Bone marrow (tissue), 2 donors: ENCODE data around the gene HLA-DOA.

ENCODE experiments used
- DNase-seq, 2 donors: peaks; one replicate each; lab custom pipeline; 2025; lab: John Stamatoyannopoulos, UW

HLA-DOA gene

DNA sequence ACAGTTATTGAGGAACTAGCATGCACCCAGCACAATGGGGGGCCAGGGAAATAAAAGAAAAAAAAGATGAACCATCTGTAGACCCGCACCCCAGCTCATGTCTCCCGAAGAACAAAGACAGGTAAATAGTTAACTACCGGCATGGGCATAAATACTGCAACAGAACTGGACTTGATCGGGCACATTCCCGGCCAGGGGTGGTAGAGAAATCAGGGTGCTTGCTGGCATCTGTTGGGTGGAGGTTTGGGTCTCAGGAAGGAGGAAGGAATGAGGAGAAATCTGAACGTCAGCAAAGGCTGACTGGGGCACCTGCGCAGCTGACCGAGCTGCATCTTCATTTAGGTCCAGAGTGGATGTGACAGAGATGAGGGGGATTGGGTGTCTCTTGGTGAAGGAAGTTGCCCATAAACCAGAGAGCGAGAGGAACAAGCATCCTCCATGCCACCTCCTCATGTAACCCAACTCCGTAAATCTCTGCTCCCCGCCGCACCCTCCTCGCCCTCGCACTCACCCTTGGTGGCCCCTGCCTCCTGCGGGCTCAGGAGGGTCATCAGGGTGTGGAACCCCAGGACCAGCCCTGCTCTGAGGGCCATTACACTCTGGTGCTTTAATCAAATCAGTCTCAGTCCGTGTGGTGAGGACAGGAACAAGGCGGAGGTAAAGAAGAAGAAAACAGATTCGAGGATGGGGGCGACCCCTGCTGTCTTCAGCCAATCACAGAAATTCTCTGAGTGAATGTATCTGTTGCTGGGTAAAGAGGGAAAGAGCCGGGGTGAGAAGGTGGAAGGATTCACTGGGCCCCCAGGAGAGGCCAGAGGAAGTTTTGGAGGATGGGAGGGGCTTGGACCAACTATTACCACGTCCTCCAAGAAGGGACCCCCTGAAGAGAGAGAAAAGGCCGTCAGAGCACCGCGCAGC, at the start of gene HLA-DOA:
Gene HLA-DOA (minus strand): TSS at position 648 of the 918 bp plus-strand sequence.
- DNase-seq = peak in 1 of 2 donors; percentile 56

DNA sequence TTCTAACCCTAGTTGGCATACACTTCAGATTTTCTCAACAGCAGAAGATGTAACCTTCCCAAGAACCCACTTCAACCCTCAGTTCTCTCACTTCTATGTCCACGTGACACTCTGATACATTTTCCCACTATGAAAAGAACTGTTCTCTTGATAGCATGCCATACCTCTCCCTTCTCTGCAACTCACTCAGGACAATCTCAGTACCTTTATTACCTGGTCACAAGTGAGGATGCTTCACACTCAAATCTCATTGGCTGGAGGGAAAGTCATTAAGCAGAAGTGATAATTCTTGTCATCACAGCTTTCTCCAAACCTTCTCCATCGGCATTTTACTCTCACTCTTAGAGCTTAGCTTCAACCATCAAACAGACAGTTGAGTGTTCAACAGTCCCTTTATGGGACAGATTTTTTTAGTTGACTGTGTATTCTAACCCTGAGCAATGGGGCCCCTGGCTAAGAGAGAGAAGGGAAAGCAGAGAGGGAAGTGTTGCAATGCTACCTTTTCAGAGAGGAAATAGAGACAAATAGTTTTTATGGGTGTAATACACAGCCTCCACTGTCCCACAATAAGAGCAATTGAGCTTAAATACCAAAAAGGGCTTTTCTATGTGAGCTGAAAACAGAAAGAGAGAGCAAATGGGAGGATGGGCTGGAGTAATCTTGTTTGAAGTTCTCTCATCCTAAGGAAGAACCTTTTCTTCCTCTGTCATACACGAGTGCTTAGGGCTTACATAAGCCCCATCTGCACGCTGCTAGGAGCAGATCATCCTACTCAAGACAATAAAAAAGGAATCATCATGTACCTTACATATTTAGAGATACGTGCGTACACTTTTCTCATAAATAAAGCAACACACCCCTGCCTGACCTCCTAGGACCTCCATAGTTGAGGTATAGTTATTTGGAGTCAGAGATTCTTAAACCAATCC, 48.1 kb upstream of the HLA-DOA start:
- no peak for DNase-seq

DNA sequence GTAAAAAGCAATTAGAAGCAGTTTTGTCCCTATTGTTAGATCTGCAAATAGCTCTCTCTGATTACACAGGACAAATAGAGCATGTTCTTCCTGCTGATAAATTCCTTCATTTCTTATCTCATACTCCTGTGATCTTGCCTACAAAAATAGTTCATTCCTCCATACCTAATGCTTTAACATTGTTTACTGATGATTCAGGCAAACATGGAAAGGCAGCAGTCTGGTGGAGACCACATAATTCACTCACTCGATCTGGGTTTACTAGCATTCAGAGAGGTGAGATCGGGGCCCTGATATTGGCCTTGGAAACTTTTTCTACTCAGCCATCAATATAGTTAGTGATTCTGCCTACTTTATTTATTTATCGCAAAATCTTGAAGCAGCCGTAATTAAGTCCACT, 43.8 kb upstream of the HLA-DOA start:
- no peak for DNase-seq

DNA sequence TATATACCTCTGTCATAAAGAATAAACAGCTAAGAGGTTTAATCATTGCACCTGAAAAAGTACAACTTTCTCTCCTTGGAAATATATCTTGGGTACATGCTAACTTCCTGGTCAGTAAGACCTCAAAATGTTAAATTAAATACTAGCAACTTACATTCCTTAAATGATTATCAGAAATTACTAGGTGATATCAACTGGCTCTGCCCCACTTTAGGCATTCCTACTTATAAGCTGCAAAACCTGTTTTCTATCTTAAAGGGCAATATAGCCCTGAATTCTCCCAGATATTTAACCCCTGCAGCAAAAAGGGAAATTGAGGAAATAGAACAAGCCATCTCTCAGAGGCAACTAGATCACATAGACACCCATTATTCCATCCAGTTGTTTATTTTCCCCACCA, 43.2 kb upstream of the HLA-DOA start:
- DNase-seq = no peak

DNA sequence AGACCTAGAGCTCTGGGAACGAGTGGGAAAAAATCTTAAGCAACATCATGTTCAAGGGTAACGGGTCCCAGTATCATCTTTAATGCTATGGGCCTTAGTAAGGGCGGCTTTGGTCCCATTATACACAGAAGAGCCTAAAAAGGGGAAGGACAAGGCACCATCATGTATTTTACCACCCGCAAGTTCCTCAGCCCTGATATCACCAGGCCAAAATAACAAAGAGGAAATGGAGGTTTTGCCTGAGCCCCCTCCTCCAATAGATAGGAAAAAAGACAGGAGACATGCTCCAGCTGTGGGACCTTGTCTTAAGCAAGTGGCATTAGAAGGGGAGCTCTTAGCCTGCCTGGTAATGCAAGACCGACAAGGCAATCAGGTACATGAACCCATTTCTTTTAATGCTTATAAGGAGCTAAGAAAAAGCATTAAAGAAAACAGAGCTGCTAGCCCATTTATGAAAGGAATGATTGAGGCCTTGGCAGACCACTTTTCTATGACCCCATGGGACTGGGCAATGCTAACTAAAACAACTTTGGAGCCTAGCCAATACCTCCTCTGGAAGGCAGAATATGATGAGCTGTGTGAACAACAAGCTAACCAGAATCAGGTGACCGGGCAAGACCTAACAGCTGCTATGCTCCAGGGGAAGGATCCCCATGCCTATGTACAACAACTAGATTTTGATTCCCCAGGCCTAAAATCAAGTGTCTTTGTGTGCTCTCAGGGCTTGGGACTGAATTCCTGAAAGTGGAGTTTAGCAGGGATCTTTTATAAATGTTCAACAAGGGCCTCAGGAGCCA, 40.8 kb upstream of the HLA-DOA start:
- peak in 1 of 2 donors; percentile 18 for DNase-seq

DNA sequence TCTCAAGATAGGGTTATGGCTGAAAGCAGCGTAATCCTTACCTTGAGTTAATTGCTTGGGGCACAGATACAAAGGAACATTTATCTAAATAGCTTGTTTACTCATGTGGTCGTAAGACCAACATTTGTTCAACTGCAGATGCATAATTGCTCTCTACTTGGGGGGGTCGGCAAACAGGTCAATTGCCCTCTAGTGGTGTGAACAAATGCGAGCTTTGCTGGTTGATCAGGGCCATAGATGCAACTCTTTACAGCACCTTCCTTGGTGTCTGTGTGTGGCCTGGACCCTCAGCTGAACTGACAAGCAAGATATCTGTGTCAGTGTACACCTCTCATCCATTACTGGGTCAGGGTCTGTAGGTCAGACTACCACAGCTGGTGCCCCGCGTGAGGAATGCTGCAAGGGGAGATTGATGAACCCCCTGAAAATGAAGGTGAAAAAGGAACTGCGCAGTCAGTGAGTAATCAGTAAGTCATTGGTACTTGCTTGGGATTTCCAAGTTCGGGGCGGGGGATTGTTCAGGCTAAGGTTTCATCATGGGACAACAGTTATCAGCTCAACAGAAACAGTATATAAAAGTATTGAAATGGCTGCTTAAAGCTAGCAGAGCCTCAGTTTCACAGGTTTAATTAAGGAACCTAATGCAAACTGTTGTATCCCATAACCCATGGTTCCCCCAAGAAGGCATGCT, 40.1 kb upstream of the HLA-DOA start:
- DNase-seq = no peak

DNA sequence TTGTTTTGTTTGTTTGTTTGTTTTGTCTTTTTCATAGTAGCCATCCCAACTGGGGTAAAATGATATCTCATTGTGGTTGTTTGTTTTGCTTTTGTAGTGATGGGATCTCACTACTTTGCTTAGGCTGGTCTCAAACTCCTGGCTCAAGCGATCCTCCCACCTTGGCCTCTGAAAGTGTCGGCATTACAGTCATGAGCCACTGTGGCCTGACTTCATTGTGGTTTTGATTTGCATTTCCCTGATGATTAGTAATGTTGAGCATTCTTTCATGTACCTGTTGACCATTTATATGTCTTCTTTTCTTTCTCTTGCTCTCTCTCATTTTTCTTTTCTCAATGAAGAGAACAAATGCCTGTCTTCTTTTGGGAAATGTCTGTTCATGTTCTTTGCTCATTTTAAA, 30.8 kb upstream of the HLA-DOA start:
- DNase-seq = no peak

DNA sequence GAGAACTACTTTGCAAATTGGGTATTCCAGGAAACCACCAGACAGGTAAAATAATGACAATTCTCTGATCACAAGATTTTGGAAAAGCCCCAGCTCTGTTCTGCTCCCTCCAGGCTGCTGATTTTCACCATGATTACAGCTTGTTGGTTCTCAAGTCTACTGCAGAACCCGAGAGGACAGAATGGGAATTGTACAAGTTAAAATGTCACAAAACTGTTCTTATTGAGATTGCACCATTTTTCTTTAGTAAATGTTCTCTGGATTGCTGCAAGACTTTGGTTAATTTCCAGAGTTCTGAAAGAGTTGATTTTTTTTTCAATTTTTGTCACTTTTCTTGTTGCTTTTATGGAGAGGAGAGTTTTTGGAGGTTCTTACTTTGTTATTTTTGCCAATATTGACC, 27.1 kb upstream of the HLA-DOA start:
- DNase-seq = no peak

DNA sequence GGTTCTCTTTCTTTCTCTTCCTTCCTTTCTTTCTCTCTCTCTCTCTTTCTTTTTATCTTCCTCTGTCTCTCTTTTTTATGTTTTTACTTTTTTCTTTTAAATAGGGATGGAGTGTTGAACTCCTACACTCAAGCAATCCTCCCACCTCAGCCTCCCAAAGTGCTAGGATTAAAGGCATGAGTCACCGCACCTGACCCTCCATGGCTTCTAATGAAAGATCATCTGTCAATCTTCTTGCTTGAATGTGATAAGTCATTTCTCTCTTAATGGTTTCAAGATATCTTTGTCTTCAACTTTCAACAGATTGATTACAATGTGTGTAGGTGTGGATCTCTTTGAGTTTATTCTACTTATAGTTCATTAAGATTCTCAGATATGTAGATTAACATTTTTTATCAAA, 25.2 kb upstream of the HLA-DOA start:
- DNase-seq = no peak

DNA sequence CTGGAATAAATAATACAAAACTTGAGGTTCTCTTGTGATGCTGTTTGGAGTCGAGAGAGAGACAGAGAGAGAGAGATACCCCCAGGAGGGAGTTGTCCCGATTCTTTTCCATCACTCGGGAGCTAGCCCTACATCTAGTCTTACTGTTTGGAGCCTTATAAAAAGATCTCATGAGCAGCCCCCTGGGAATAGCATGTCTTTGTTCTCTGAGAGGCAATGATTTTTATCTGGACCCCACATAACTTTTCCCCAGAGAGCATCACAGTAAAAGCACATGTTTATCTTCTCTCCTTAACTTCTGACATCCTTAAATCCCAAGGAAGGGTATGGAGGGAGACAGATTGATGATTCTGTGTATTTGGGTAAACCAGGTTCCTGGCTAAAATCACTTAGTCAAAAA, 20.9 kb upstream of the HLA-DOA start:
- DNase-seq = no peak

DNA sequence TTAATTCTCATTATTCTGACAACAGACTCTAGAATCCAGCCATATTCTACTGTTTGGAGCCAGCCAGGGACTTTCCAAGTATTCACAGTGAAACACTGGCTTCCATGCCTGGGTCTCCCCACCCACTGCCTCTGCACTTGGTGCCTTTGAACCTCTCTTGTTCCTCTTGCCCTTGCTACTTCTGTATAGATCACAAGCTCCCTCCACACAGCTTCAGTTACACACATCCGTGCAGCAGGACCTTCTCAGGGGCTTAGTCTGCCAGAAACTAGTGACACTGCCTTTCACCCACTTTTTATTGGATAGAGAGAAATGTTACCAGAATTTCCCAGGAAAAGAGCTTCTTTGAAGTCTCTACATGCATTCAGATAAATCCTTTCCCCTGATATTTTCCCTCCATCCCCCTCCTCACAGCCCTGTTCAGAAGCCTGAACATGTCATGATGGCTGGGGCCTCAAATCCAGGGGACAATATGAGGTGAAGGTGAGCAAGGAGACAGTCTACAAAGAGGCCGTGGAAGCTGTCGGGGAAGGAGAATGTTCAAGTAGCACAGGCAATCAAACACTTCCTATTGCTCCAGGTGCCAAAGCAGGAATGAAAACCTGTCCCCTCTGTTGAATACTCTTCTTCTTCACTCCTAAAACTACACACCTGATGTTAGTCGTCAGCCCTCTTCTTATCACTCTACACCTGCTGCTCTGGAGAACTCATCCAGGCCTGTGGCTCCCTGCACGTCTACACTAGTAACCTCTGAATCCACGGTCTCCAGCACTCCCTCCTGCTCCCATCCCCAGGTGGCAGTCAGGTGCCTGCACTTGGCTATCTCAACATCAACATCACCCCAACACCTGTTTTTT, 20.2 kb upstream of the HLA-DOA start:
- DNase-seq = peak in 1 of 2 donors; percentile 83

DNA sequence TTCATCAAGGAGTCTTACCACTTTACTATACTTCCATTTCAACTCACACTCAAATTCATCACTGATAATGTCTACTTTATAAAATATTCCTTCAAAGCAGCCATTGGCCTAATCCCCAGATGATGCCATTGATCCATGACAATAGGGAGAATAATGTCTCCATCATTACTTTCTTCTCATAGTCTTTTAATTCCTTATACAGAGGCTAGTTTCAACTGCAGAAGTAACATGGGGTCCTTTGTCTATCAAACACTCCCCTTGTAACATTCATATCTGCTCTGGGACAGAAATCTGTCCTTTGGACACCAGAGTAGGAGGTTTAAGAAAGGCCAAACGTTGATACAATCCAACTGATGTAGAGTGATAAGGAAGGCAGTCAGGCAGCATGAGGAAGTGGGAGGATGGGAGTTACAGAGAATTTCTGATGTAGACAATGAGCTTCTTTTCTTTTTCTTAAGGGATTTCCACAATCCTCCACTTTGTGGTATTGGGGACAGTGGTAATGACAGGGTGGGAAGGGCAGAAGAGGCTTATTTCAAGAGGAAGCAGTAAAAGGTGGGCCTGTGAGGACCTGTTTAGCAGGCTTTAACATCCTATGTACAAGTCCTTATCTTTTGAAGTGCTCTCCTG, 18.9 kb upstream of the HLA-DOA start:
- DNase-seq = no peak

DNA sequence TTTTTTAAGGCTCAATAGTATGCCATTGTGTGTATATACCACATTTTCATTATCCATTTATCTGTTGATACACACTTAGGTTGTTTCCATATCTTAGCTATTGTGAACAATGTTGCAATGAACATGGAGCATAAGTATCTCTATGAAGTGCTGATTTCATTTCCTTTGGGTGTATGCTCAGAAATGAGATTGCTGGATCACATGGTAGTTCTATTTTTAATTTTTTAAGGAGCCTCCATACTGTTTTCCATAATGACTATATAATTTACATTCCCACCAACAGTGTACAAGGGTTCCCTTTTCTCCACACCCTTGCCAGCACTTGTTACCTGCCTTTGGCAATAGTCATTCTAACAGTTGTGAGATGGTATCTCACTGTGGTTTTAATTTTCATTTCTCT, 15.1 kb upstream of the HLA-DOA start:
- no peak for DNase-seq

DNA sequence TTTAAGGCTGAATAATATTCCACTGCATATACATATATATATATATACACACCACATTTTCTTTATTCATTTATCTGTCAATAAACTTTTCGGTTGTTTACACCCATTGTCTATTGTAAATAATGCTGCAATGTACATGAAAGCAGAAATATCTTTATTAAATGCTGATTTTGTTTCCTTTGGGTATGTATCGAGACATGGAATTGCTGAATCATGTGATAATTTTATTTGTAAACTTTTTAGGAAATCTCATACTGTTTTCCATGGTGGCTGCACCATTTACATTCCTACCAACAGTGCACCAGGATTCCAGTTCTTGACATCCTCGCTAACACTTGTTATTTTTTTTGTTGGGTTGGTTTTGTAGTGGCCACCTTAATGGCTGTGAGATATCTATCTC, 14.1 kb upstream of the HLA-DOA start:
- DNase-seq = no peak

DNA sequence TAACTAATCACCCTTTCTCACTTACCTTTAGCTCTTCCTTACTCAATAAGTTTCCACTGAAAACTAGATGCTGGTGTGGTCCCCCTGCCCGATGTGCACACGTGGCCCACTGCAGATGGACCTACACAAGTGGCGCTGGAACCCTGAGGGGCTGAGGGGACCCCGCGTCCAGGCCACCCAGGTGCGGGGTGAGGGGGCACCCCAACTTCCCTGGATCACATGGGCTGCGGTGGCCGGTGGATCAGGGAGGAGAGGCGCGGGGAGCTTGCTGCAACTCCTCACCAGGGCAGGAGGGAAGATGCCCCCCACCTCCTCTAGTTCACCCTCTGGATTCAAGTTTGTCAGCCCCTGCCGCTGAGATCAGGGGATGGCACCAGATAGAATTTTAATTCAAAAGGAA, 12.5 kb upstream of the HLA-DOA start:
- no peak for DNase-seq

DNA sequence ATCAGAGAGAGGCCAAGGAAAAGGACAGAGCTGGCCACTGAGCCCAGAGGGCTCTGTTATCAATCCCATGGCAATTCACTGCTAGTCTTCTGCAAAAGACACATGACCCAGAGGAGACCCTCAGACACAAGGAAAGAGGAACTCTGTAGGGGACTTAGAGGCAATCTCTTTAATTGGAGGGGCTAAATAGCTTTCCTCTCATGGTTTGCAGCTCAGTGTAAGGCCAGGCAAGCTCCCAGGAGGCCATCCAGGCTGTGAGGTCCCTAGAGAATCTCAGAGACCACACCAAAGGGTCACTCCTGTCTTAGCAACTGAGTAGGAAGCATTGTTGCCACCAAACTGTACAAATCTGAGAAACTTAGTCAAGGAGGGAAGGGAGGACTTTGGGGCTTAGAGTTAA, 10.0 kb upstream of the HLA-DOA start:
- DNase-seq = no peak

DNA sequence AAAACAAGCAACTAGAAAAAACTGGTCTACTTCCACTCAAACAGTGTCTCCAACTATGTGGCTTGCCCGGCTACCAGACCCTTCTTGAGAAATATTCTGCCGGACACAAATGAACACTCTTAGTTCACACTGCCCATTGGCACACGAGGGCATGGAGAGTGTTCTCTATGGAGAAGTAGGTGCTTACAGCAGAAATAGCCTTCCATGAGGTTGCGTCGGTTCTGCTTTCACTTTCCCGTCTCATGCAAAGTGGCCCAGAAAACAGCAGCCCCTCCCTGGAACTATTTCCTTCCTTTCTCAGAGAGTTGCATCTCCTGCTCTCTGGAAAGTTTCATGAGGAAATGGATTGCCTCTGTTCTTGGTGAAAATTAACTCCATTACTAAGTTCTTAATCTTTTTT, 9.5 kb upstream of the HLA-DOA start:
- peak in 1 of 2 donors; percentile 77 for DNase-seq

DNA sequence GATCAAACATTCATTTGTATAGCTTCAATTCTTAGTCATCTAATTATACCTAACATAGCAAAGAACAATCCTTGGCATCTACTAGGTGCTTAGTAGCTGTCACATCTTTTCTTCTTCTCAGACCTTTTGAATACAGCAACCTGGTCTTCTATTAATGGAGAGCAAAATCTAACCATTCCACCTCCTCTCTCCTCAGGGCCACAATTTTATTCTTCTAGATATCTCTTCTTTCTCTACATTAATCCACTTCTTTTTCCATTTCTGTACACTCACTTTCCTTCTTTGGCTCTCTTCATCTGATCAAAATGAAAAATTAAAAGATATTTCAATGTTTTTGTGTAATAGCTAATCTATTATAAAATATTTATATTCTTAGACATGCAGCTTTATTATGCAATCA, 9.0 kb upstream of the HLA-DOA start:
- DNase-seq = no peak

DNA sequence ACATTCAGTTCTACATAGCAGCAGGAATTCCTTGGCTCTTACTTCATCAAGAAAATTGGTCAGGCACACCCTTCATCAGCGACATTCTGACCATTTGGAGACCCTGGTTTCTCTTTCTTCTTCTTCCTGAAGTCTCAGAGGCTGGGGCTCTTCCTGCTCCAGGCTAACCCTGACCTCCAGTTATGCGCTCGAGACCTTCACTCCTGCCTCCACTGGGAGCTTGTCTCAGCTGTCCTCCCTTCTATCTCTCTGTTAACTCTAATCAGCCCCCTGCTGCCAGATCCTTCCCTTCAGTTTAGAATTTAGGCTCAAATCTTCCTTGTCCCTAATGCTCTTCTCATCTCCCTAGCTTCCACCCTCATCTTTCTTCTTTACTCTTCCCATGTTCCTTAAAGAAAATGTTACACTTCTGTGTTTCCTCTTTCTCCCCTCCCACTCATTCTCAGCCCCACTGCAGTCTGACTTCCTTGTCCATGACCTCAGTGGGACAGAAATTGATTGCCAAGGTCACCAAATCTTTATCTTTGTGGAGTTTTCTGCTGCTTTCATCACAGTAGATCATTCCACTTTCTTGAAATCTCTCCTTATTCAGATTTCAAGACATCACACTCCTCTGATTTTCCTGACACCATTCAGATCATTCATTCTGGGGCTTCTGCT, 8.4 kb upstream of the HLA-DOA start:
- no peak for DNase-seq
